Right cardiac atrium (tissue), 5 donors: Measurements from ENCODE around the gene NAT8. TPM values are rescaled to one million over a fixed set of nuclear protein-coding genes. Genes with fewer than 3 reads are reported as not detected.
A peak's percentile ranks its signal among the peaks of the same experiment; 100 is the strongest.
"Not testable (repeated sequence)": the region's sequence is repeated elsewhere in the genome, so short reads cannot be mapped to it uniquely, and the experiment has no call there.

ENCODE experiments used
- ATAC-seq, 2 donors: fragments of 200-7000 bp; cut with Tn5 transposase; one replicate each; pipeline versions ENCODE4 v1.8.0 to v1.9.1; 2020; ENCODE audit warnings: moderate library complexity in 2 of 2, mild to moderate bottlenecking in 1 of 2
- DNase-seq, 3 donors: peaks; one replicate each; pipeline ENCODE4 v3.0.0-alpha.2; 2020
- H3K27ac ChIP-seq: one replicate; pipeline ENCODE4 v1.5.1; 2013; ENCODE audit warnings: mild to moderate bottlenecking, low read length, control low read depth, moderate library complexity
- H3K27me3 ChIP-seq: one replicate; pipeline ENCODE4 v1.6.1; 2013; ENCODE audit not compliant: control insufficient read depth, insufficient read depth
- H3K4me1 ChIP-seq: one replicate; pipeline ENCODE4 v1.6.1; 2013; ENCODE audit warnings: low read length; ENCODE audit not compliant: control insufficient read depth, insufficient read depth
- H3K4me3 ChIP-seq: one replicate; pipeline ENCODE4 v1.5.1; 2013; ENCODE audit warnings: low read length, control low read depth
- H3K9me3 ChIP-seq: one replicate; pipeline ENCODE4 v1.6.1; 2013; ENCODE audit warnings: low read length; ENCODE audit not compliant: control insufficient read depth
- whole genome bisulfite sequencing: extraction: QIAGEN DNeasy Blood & Tissue Kit; methylation state at CpG from one replicate; pipeline ENCODE4 v1.1.7; 2013; 5-methylcytosine and 5-hydroxymethylcytosine counted together
- intact Hi-C, 4 donors: fragments of 100-400 bp; cut with DNase I; formaldehyde crosslinking; loops; one replicate each; pipeline versions ENCODE4 v1.11.0 to v1.14.0; 2022 to 2023
- long read RNA-seq, 4 donors: library from polyadenylated mRNA; unstranded; transcript quantifications; one replicate each; pipeline ENCODE4 v2.0.0, GENCODE V29; 2020 to 2021
- polyA plus RNA-seq: library from polyadenylated mRNA; stranded (reverse); fragments of 200-250 nt; gene quantifications from one replicate; pipeline ENCODE4 v1.2.3, GENCODE V29; 2013
- total RNA-seq, 4 donors: library from RNA; stranded (reverse); fragmentation: NEBNext Ultra II Directional; extraction: Animal tissue kit (Norgen Biotek cat#: 25700); gene quantifications; one replicate each; pipeline ENCODE4 v1.2.1, GENCODE V29; 2021
- donor health status: healthy with polysubstance abuse.
- donor health status: DM: no; HTN: yes; CAD: no.
- donor health status: DM: no; HTN: no; CAD: no.
- donor health status: DM: no; HTN: yes; CAD: no; lungs with severe emphysema.
- donor health status: DM: yes; HTN: yes; CAD: no.

The NAT8 gene, protein sequence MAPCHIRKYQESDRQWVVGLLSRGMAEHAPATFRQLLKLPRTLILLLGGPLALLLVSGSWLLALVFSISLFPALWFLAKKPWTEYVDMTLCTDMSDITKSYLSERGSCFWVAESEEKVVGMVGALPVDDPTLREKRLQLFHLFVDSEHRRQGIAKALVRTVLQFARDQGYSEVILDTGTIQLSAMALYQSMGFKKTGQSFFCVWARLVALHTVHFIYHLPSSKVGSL
- not detected for total RNA-seq
- polyA plus RNA-seq: not detected
- long read RNA-seq, donor 1: 0 reads
- long read RNA-seq, donor 2: 0 reads
- long read RNA-seq, donor 3: 0 reads
- long read RNA-seq, donor 4: 0 reads

GRCh38 chr2:73642338-73643018 lies at the start of gene NAT8:
TSS of gene NAT8 (minus strand) at chr2:73642422. CDS start at chr2:73641628, 794 bp downstream.
- WGBS: 62% methylated on average over 13 of the region's 13 CpGs
- no peaks in the 10 kb centered on the region for H3K4me1 ChIP-seq
- no peak within 1 kb of the TSS for H3K27ac ChIP-seq
- H3K4me3 ChIP-seq: no peak within 1 kb of the TSS
- intact Hi-C loops: no loop called here
- no peaks in the 10 kb centered on the region for H3K27me3 ChIP-seq
- no peak for DNase-seq
- H3K9me3 ChIP-seq: no peaks in the 10 kb centered on the region
- peak in 1 of 2 donors; percentile 41 for ATAC-seq

- H3K9me3 ChIP-seq, intact Hi-C loops, H3K27me3 ChIP-seq, H3K4me1 ChIP-seq, H3K4me3 ChIP-seq, H3K27ac ChIP-seq: not testable (repeated sequence)
- DNase-seq (peak in 1 of 3 donors; percentile 40), ATAC-seq (peak; percentile 89 to 90)
- 27% methylated on average over 2 of the region's 4 CpGs for WGBS
These were observed 48.3 kb upstream of the NAT8 start for GRCh38 chr2:73690372-73691088.

GRCh38 chr2:73688494-73688893 lies 46.3 kb upstream of the NAT8 start:
- 92% methylated on average over 5 of the region's 5 CpGs for WGBS
- intact Hi-C loops: loop anchor here in 1 of 4 donors (10.0 kb wide), 1 partner anchor 86 kb away; no protein-coding TSS in a partner anchor
- not testable (repeated sequence) for H3K27ac ChIP-seq, H3K9me3 ChIP-seq, DNase-seq, ATAC-seq, H3K4me1 ChIP-seq, H3K27me3 ChIP-seq, H3K4me3 ChIP-seq

DNA sequence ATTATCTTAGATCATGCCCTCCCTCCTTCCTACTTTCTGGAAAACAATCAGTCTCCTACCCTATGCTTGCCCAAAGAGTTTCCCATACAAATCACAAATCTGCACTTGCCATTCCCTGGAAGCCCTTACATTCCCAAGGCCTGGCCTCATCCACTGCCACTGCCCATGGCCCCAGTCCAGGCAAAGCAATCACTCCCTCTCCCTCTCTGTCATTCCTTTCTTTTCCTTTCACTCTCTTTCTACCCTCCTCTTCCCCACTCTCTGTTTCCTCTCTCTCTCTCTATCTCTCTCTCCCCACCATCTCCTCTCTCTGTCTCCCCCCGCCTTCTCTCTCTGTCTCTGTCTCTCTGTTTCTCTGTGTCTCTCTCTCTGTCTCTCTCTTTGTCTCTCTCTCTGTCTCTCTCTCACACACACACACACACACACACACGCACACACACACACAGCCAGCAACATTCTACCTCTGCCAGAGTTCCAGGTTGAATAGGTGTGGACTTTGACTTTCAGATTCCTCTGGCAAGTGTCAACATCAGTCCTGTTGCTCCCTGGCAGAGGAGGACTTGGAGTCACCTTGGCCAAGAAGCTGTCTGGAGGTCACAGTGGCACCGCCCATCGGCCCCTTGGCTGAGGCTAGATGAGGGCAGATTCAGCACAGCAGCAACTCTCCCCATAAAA lies 43.7 kb upstream of the NAT8 start:
- intact Hi-C loops: loop anchor here in 1 of 4 donors (10.0 kb wide), 1 partner anchor 89 kb away; no protein-coding TSS in a partner anchor
- ATAC-seq: peak in 1 of 2 donors; percentile 36
- Histone ChIP-seq H3K9me3 (no peaks in the 10 kb centered on the region), H3K27ac (no peak overlapping the region), H3K4me3 (no peak overlapping the region), H3K4me1 (no peaks in the 10 kb centered on the region), H3K27me3 (no peaks in the 10 kb centered on the region)
- DNase-seq: peak in 1 of 3 donors; percentile 50
- 81% methylated on average over 4 of the region's 4 CpGs for WGBS

- 43% methylated on average over 9 of the region's 9 CpGs for WGBS
- not testable (repeated sequence) for H3K4me1 ChIP-seq, H3K27me3 ChIP-seq, H3K27ac ChIP-seq, H3K9me3 ChIP-seq, H3K4me3 ChIP-seq, DNase-seq
- intact Hi-C loops: loop anchor here in 1 of 4 donors (10.0 kb wide), 1 partner anchor 90 kb away; no protein-coding TSS in a partner anchor
- ATAC-seq: peak; percentile 29 to 35
These were observed 42.7 kb upstream of the NAT8 start for GRCh38 chr2:73684905-73685304.

DNA sequence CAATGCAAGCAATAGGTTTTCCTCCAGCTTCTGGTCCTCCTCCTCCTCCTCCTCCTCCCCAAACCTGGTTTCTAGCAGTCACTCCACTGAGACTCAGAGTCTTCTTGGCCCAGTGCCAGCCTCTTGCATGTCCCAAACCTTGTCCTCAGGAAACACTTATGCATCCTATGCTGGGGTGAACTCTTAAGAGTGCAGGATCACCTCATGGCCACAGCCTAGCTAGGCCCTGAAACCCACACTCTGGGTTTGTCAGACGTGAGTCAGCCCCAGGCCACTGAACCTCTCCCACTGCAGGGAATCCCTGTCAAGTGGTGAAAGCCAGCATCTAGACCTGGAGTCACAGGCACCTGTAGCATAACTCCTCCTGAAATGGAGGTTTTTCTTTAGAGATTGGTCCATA lies 42.1 kb upstream of the NAT8 start:
- H3K4me3 ChIP-seq, ATAC-seq, H3K27me3 ChIP-seq, H3K9me3 ChIP-seq, H3K4me1 ChIP-seq, H3K27ac ChIP-seq: not testable (repeated sequence)
- intact Hi-C loops: loop anchor here in 1 of 4 donors (10.0 kb wide), 1 partner anchor 90 kb away; no protein-coding TSS in a partner anchor
- peak in 1 of 3 donors; percentile 41 for DNase-seq
- WGBS: 83% methylated on average over 1 of the region's 1 CpG

GRCh38 chr2:73679951-73680571 lies 37.8 kb upstream of the NAT8 start:
- ATAC-seq: peak; percentile 35 to 65
- intact Hi-C loops: loop anchor here in 1 of 4 donors (10.0 kb wide), 1 partner anchor 95 kb away; no protein-coding TSS in a partner anchor
- not testable (repeated sequence) for H3K27ac ChIP-seq, H3K9me3 ChIP-seq, H3K27me3 ChIP-seq, H3K4me3 ChIP-seq, H3K4me1 ChIP-seq
- peak in 1 of 3 donors; percentile 45 for DNase-seq
- 19% methylated on average over 5 of the region's 5 CpGs for WGBS

DNA sequence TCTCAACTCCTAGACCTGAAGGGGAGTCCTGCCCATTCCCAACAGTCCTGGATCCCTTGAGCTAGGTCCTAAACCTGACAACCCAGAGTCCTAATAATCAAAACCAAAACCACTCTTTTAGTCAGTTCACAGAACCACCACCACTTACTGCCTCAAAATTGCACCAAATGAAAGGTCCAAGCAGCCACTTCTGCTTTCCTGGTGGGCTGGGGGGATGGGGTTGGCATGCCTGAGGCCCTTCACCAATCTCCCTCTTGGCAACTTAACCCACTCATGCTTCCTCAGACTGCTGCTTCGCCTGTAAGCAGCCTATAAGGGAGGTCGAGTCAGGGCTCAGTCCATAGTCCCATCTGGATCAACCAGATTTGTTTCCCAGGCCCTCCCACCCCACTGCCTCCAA lies 37.0 kb upstream of the NAT8 start:
- DNase-seq, H3K4me1 ChIP-seq, H3K4me3 ChIP-seq, H3K27me3 ChIP-seq, H3K9me3 ChIP-seq, H3K27ac ChIP-seq, ATAC-seq, intact Hi-C loops: not testable (repeated sequence)
- 88% methylated on average over 2 of the region's 2 CpGs for WGBS

DNA sequence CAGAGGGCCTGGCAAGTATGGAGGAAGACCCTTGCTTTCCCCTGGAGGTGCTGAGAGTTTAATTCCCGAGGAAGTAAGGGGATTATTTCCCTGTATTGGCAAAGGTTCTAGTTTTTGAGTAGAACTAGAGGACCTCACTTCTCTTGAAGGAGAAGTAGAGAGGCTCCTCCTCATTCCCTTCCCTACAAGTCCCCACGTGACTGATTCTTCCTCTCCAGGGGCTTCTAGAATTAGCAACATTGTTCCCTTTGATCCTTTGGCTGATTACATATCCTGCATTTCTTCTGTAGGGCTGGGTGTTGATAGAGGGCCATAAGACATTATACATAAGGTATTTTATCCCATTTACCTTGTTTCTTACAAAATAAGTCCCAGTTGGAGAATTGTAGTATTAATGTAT lies 35.8 kb upstream of the NAT8 start:
- H3K9me3 ChIP-seq, H3K27me3 ChIP-seq, DNase-seq, H3K4me1 ChIP-seq, H3K27ac ChIP-seq, ATAC-seq, H3K4me3 ChIP-seq, intact Hi-C loops: not testable (repeated sequence)
- WGBS: 49% methylated on average over 2 of the region's 2 CpGs

DNA sequence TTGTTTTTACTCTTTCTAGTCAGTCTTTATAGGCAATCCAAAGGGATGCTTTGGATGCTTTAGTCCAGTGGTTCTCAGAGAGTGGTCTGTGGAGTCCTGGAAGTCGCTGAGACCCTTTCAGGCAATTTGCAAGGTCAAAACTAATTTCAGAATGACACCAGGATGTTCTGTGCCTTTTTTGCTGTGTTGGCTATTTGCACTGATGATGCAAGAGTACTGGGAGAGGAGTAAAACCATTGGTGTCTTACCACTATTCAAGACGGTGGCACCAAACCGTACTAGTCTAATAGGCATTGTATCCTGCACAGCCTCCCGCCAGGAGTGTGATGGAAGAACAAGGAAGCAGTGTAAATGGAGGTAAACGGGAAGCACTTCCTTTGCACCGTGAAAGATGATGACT lies 34.0 kb upstream of the NAT8 start:
- H3K27ac ChIP-seq, H3K9me3 ChIP-seq, intact Hi-C loops, H3K4me3 ChIP-seq, H3K27me3 ChIP-seq, DNase-seq, ATAC-seq, H3K4me1 ChIP-seq: not testable (repeated sequence)
- 55% methylated on average over 6 of the region's 6 CpGs for WGBS
